GM12874 (cell line): ENCODE measurements around the gene BBLN.
A peak's percentile ranks its signal among the peaks of the same experiment; 100 is the strongest.

ENCODE experiments used
- TF ChIP-seq, protein P1 (sequence below): IDR thresholded peaks from 2 replicates; pipeline ENCODE4 v1.5.1; 2011; ENCODE audit warnings: low read depth, mild to moderate bottlenecking, control low read depth, low read length, moderate library complexity; ENCODE audit not compliant: insufficient read depth

Gene BBLN

DNA sequence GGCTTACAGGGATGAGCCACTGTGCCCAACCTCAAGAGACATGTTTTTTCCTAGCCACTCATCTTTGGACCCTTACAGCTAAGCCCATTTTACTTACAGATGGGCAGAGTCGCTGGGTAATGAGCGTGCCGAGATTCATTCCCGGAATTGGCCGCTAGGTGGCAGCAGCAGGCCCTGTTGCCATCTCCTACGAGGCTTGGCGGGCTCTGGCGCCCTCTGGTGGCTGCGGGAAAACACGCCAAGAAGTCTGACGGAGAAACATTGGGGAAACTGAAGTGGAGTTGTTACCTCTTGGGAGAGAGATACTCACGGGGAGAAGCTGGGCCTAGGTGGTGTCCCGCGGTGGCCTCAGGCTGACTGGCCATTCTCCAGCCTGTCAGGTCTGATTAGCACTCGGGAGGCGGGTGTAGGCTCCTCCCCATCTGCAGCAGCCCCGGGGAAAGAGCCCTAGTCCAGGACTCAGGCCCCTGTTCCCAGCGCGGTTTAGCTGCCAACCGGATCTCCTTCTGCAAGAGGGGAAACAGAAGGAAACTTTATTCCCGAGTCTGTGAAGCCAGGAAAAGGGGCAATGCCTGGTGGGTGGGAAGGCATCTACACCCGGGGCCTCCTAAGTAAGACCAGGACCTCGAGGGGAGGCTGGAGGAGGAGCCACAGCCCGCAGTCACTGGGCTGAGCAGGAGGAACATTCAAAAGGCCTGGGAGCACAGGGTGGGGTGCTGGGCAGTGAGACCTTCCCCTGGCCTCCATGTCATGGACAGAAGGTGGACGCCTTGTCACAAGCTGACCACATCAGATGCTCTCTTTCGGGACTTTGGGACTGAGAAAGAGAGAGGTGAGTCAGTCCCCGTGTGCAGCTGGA, 42.2 kb upstream of the BBLN start:
- TF ChIP-seq, protein P1, sequence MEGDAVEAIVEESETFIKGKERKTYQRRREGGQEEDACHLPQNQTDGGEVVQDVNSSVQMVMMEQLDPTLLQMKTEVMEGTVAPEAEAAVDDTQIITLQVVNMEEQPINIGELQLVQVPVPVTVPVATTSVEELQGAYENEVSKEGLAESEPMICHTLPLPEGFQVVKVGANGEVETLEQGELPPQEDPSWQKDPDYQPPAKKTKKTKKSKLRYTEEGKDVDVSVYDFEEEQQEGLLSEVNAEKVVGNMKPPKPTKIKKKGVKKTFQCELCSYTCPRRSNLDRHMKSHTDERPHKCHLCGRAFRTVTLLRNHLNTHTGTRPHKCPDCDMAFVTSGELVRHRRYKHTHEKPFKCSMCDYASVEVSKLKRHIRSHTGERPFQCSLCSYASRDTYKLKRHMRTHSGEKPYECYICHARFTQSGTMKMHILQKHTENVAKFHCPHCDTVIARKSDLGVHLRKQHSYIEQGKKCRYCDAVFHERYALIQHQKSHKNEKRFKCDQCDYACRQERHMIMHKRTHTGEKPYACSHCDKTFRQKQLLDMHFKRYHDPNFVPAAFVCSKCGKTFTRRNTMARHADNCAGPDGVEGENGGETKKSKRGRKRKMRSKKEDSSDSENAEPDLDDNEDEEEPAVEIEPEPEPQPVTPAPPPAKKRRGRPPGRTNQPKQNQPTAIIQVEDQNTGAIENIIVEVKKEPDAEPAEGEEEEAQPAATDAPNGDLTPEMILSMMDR = peak; percentile 100

DNA sequence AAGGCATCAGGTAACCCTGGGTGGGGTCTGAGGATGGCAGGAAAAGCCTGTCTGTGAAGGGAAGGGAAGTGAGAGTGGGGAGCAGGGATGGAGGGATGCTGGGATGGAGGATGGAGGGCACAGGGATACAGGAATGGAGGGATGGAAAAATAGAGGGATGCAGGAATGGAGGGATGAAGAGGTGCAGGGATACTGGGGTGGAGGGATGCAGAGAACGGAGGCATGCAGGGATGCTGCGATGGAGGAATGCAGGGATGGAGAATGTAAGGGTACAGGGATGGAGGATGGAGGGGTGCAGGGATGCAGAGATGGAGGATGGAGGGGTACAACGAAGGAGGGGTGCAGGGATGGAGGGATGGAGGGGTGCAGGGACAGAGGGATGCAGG, 41.6 kb upstream of the BBLN start:
- TF ChIP-seq, protein P1 = no peak

GRCh38 chr9:128118971-128119665, 40.9 kb upstream of the BBLN start:
- TF ChIP-seq, protein P1 = no peak

DNA sequence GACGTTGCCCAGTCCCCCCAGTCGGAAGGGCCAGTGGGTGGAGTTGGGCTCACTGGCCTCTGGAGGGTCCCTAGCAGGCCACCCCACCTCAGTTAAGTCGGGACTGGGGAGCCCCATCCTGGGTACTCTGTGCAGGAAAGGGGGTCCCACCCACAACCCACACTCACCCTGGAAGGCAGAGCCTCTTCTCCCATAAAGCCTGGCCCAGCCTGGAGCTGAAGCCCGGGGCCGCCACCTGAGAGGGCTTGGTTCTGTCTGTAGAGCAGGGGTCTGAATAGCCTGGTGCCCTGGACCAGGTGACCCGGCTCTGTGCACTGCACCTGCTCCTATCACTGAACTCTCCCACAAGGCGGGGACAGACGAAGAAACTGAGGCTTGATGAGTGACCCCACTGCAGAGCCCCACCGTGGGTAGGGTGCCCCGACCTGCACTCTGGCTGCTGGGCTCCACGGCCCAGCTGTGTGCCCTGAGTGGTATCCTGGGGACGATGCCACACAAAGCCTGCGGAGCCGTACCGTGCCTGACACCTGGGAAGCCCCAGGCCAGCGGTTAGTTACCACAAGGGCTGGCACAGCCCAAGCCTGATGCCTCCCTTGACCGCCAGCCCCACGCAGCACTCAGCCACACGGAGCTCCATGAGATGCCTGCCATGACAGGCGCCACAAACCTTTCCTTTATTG, 39.9 kb upstream of the BBLN start:
- TF ChIP-seq, protein P1 = no peak

GRCh38 chr9:128120741-128121465, 39.2 kb upstream of the BBLN start:
- TF ChIP-seq, protein P1 = no peak

DNA sequence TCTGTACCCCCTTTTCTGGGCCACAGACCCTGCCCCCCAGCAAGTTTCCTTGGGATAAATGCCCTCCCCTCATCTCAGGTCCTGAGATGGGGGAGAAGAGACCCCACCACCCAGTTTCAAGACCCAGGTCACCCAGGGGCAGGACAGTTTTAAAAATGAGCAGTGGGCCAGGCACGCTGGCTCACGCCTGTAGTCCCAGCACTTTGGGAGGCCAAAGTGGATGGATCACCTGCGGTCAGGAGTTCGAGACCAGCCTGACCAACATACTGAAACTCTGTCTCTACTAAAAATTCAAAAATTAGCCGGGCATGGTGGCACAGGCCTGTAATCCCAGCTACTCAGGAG, 38.6 kb upstream of the BBLN start:
- TF ChIP-seq, protein P1 = no peak
